ENCODE data around the gene FGD4. TPM values are rescaled to one million over a fixed set of nuclear protein-coding genes. Genes with fewer than 3 reads are reported as not detected.

Gene FGD4
- total RNA-seq, 4 donors from 2014 or later, result 22.1 to 56.7 (median 38.0) TPM

DNA sequence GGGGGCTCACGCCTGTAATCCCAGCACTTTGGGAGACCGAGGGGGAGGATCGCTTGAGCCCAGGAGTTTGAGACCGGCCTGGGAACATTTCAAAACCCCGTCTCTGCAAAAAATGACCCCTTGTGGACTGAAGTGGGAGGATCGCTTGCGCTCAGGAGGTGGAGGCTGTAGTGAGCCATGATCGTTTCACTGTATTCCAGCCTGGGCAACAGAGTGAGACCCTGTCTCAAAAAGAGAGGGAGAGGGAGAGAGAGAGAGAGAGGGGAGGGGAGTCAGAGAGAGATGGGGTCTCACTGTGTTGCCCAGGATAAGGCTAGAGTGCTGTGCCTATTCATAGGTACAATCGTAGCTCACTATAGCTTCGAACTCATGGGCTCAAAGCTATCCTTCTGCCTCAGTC lies 2.8 kb downstream of the FGD4 start:
- 74 to 81% methylated on average over 2 to 3 of the region's 10 CpGs for WGBS, 2 donors (ENCODE audit: low coverage in 1 of 2)
- Histone ChIP-seq H3K27me3 (no peaks in the 10 kb centered on the region), H3K4me3 (no peak overlapping the region), H3K9me3 (no peaks in the 10 kb centered on the region), H3K36me3 (no peaks in the 10 kb centered on the region), H3K27ac (no peak overlapping the region), H3K4me1 (peaks cover 0 to 35% (median 6%) of the 10 kb centered on the region in 3 donors)
- TF ChIP-seq POLR2AphosphoS5 (IDR thresholded peaks at IDR 0.05), result no peak
- no peak for ATAC-seq

DNA sequence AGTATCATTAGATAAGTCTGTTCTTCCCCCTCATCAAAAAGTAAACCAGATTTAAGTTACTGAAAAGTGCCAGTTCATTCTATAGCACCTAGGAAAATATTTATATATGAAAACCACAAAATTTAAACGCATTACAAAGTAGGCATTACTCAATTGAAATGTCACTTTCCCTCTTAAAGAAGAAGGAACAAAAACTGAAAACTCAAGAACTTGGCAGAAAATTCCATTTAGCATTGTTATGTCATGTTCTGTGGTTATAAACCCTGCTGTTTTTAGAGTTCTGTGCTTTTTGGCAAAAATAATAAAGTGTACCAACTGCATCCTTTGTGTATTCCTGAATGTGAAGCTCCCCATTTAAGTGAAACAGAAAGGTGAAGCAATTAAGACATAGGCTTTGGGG lies 3.6 kb downstream of the FGD4 start:
- Histone ChIP-seq H3K27ac (no peak overlapping the region), H3K4me3 (no peak overlapping the region)
- 26 to 56% methylated on average over 1 of the region's 1 CpG for WGBS, 2 donors (ENCODE audit: low coverage in 1 of 2)

DNA sequence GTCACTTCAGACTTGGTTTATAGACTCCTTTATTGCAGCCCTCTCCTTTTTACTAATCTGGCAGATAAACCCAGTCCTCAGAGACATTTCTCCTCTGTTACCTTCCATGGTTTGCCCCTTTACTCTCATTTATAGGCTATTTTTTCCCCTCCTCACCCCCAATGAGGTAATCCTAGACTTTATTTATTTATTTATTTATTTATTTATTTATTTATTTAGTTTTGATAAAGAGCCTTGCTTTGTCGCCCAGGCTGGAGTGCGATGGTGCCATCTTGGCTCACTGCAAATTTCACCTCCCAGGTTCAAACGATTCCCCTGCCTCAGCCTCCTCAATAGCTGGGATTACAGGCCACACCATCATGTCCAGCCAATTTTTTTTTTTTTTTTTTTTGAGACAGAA lies 8.4 kb downstream of the FGD4 start:
- Histone ChIP-seq H3K36me3 (no peaks in the 10 kb centered on the region), H3K27me3 (no peaks in the 10 kb centered on the region), H3K4me1 (no peaks in the 10 kb centered on the region), H3K27ac (no peak overlapping the region), H3K4me3 (no peak overlapping the region), H3K9me3 (no peaks in the 10 kb centered on the region)
- ATAC-seq, result no peak
- WGBS, 2 donors (ENCODE audit: low coverage in 1 of 2), result 85% methylated on average over 3 of the region's 3 CpGs; no CpG with 5 or more reads in 1 of the 2 donors
- no peak for TF ChIP-seq POLR2AphosphoS5 (IDR thresholded peaks at IDR 0.05)
- TF ChIP-seq, protein P1, sequence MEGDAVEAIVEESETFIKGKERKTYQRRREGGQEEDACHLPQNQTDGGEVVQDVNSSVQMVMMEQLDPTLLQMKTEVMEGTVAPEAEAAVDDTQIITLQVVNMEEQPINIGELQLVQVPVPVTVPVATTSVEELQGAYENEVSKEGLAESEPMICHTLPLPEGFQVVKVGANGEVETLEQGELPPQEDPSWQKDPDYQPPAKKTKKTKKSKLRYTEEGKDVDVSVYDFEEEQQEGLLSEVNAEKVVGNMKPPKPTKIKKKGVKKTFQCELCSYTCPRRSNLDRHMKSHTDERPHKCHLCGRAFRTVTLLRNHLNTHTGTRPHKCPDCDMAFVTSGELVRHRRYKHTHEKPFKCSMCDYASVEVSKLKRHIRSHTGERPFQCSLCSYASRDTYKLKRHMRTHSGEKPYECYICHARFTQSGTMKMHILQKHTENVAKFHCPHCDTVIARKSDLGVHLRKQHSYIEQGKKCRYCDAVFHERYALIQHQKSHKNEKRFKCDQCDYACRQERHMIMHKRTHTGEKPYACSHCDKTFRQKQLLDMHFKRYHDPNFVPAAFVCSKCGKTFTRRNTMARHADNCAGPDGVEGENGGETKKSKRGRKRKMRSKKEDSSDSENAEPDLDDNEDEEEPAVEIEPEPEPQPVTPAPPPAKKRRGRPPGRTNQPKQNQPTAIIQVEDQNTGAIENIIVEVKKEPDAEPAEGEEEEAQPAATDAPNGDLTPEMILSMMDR (IDR thresholded peaks at IDR 0.05), result no peak
- no peak for TF ChIP-seq EP300 (IDR thresholded peaks at IDR 0.05)
- TF ChIP-seq POLR2A (IDR thresholded peaks at IDR 0.05), result no peak

More for the DNA sequence above, 3.6 kb downstream of the FGD4 start:
- TF ChIP-seq, protein P1 (IDR thresholded peaks at IDR 0.05), result no peak
- no peak for TF ChIP-seq POLR2A (IDR thresholded peaks at IDR 0.05)
- no peak for TF ChIP-seq POLR2AphosphoS5 (IDR thresholded peaks at IDR 0.05)
- TF ChIP-seq EP300 (IDR thresholded peaks at IDR 0.05), result no peak
- no peak for ATAC-seq
- Histone ChIP-seq H3K4me1 (peaks cover 0 to 31% (median 6%) of the 10 kb centered on the region in 3 donors), H3K9me3 (no peaks in the 10 kb centered on the region), H3K27me3 (no peaks in the 10 kb centered on the region), H3K36me3 (no peaks in the 10 kb centered on the region)

DNA sequence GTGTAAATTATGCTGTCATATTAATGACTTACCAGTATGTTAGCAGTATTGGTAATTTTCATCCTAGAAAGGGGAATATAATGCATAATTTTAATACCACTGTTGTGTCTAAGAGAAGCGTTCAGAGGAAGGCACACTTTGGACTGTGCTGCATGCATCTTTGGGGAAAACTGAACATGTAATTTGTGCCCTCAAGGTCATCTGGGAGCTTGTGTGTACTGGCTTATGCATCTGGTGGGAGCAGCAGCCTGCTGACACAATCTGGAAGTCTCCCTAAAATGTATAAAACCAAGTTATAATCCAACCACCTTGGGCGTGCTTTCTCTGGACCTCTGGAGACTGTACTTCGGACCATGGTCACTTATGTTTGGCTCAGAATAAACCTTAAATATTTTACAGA lies 14.1 kb downstream of the FGD4 start:
- no peak for TF ChIP-seq POLR2A (IDR thresholded peaks at IDR 0.05)
- no peak for TF ChIP-seq POLR2AphosphoS5 (IDR thresholded peaks at IDR 0.05)
- TF ChIP-seq EP300 (IDR thresholded peaks at IDR 0.05), result no peak
- TF ChIP-seq, protein P1 (IDR thresholded peaks at IDR 0.05), result no peak
- WGBS, 2 donors (ENCODE audit: low coverage in 1 of 2), result 56 to 79% methylated on average over 1 to 3 of the region's 3 CpGs
- Histone ChIP-seq H3K4me3 (no peak overlapping the region), H3K27ac (no peak overlapping the region), H3K36me3 (no peaks in the 10 kb centered on the region), H3K27me3 (no peaks in the 10 kb centered on the region), H3K9me3 (no peaks in the 10 kb centered on the region), H3K4me1 (no peaks in the 10 kb centered on the region)
- ATAC-seq, result no peak

DNA sequence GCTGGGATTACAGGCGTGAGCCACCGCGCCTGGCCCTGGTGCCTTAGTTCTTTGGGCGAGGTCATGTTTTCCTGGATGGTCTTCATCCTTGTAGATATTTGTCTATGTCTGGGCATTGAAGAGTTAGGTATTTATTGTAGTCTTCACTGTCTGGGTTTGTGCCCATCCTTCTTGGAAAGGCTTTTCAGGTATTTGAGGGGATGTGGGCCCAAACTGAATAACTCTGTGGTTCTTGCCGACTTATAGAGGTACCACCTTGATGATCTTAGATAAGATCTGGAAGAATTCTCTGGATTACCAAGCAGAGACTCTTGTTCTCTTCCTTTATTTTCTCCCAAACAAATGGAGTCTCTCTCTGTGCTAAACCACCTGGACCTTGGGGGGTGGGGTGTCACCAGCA lies 18.9 kb downstream of the FGD4 start:
- 83 to 94% methylated on average over 3 to 4 of the region's 5 CpGs for WGBS, 2 donors (ENCODE audit: low coverage in 1 of 2)
- ATAC-seq, result no peak
- no peaks in the 10 kb centered on the region for H3K27me3 ChIP-seq
- no peak overlapping the region for H3K4me3 ChIP-seq
- peaks cover 0 to 9% (median 0%) of the 10 kb centered on the region in 3 donors for H3K4me1 ChIP-seq
- no peak for TF ChIP-seq POLR2AphosphoS5 (IDR thresholded peaks at IDR 0.05)
- TF ChIP-seq POLR2A (IDR thresholded peaks at IDR 0.05), result no peak
- H3K36me3 ChIP-seq, result no peaks in the 10 kb centered on the region
- H3K27ac ChIP-seq, result no peak overlapping the region
- H3K9me3 ChIP-seq, result no peaks in the 10 kb centered on the region

DNA sequence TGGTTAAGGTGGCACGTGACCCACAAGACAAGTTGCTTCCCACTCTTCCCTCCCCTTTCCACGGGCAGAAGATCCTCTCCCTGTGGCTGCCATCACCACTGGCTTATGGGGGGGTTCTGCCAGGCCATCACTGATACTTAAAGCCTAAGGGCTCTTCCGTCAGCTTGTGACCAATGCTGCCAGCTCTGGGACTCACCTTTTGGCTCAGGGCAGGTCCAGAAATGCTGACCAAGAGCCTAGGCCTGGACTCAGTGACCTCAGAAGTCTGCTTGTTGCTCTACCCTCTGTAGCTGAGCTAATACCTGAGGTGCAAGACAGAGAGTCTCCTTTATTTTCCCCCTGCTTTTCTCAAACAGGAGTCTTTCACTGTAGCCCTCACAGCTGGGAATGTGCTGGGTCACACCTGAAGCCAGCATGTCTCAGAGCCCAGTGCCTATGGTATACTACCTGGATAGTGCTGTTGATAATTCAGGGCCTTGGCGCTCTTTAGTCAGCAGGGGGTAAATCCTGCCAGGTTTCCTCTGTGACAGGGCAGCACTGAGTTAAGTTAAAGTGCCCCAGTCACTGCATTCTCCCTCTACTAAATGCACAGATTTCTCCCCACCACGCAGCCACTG lies 19.7 kb downstream of the FGD4 start:
- Histone ChIP-seq H3K4me1 (peaks cover 0 to 9% (median 0%) of the 10 kb centered on the region in 3 donors), H3K9me3 (no peaks in the 10 kb centered on the region), H3K4me3 (no peak overlapping the region), H3K27ac (no peak overlapping the region), H3K36me3 (no peaks in the 10 kb centered on the region), H3K27me3 (no peaks in the 10 kb centered on the region)
- TF ChIP-seq POLR2A (IDR thresholded peaks at IDR 0.05) (no peak), EP300 (IDR thresholded peaks at IDR 0.05) (no peak), POLR2AphosphoS5 (IDR thresholded peaks at IDR 0.05) (no peak)
- TF ChIP-seq, protein P1 (IDR thresholded peaks at IDR 0.05), result no peak
- no peak for ATAC-seq
- 87% methylated on average over 4 of the region's 5 CpGs; no CpG with 5 or more reads in 1 of the 2 donors for WGBS, 2 donors (ENCODE audit: low coverage in 1 of 2)
